HG02973 (cell line): ENCODE measurements around the gene KLF9.

Experiments used
- ATAC-seq: cut with Tn5 transposase; IDR thresholded peaks from one replicate; pipeline ENCODE4 v1.9.1; 2021; ENCODE audit warnings: moderate library complexity; ENCODE audit not compliant: unreplicated experiment

KLF9 gene

DNA sequence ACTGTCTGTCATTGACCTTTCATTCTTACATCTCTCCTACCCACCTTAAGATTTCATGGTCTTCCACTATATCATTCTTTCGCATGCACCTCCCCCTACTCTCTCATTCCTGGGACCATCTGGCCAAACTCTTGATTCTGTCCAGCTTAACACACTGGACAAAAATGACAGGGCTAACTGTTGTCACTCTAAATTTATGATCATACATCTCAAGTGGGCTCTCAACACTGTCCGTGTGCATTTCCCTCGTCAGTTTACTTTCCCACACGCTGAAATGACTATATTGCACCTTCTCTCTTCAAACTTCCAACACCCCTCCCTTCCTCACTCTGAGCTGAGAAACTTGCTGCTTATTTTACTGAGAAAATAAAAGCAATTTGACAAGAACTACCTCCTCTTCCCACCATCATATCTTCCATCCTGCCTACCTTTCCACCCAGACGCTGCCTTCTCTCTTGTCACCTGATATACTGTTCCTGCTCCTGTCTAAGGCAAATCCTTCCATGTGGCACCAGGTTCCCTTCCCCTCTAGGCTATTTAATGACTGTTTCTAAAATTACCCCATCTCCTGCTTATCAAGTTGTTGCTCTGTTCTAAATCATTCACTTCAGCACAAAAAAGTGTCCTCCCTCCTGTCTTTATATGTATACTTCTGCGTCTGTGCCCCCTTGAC lies 8.1 kb upstream of the KLF9 start:
- ATAC-seq: no peak

- ATAC-seq: no peak
Observed at GRCh38 chr9:70421272-70422180, 7.1 kb upstream of the KLF9 start.

- ATAC-seq: peak; percentile 12
Observed at GRCh38 chr9:70420441-70421271, 6.2 kb upstream of the KLF9 start.

DNA sequence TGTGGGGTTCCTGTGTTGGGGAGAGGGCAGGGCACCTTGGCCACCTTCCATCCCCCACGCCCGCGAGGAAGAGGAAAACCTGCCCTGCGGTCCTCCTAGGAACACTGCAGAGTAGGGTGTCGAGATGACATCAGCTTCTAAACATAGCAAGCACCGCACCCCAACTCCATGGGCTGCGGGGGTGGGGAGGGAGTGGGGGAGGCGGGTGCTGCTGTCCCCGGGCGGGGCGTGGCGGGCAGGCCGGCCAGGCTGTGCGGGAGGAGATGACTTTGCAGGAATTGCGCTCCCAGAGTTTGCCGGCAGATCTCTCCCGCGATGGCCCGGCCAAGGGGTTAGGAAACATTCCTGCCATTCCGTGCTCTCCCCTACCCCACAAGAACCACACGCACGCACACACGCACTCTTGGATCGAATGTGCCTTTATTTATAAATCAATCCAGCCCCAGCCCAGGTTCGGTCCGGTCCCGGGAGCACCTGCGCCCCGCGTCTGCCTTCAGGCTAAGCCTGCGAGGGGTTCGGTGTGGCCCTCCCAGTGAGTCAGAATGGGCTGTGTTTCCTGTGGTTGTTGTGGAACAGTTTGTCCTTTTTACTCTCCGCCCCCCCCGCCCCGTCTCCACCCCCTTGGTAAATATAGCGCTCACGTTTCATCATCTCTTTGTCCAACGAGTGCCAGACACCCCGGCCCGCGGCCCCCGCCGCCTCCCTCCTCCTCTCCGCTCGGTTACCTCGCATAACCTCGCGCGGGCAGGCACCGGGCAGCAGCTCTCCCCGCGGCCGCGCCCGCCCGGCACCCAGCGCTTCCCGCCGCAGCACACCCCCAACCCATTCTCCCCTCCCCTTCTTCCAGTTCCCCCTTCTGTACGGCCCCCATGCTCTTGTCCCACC lies 5.3 kb upstream of the KLF9 start:
- ATAC-seq: peak; percentile 45

DNA sequence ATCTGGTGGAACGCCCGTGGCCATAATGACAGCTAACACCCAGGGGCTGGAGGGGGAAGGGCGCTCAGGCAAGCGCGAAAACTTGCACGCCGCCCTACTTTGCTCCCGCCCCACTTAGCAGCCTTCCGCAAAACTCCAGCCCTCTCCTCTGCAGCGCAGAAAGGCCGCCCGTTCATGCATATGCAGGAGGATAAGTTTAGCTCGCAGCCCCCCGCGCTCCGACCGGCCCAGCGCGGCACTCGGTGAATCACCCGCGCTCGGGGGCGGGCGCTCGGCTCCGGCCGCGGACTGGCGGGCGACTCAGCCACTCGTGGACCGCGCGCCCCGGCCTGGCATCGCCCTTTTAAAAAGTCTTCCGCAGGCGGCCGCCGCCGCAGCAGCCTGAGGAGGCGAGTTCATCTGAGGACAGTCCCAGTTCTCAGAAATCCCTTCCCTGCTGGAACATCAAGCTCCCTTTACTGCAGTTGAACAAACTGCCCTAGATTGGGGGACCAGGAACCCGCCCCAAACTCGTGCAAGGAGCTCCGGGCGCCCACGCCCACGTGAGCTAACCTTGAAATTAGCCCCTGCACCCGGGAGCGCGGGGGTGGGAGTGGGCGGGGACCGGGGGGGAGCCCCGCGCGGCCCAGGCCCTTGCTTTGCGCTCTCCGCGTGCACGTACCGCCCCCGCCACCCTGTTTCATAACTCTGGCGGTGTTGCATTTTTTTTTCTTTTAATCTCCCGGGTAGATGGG lies 4.5 kb upstream of the KLF9 start:
- ATAC-seq: peak; percentile 42

DNA sequence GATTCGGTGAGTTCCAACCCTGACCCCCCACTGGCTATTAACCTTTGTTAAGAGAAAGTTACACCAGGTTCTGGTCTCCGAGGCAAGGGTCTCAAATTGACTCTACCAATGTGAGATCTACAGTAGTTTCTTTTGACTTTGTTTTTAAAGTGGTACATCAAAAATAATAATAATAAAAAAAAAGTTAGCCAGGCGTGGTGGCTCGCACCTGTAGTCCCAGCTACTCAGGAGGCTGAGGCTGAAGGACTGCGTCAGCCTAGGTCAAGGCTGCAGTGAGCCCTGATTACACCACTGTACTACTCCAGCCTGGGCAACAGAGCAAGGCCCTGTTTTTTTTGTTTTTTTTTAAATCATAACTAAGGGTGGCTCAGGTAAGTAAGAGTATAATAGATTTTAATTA lies 1.0 kb upstream of the KLF9 start:
- ATAC-seq: no peak

DNA sequence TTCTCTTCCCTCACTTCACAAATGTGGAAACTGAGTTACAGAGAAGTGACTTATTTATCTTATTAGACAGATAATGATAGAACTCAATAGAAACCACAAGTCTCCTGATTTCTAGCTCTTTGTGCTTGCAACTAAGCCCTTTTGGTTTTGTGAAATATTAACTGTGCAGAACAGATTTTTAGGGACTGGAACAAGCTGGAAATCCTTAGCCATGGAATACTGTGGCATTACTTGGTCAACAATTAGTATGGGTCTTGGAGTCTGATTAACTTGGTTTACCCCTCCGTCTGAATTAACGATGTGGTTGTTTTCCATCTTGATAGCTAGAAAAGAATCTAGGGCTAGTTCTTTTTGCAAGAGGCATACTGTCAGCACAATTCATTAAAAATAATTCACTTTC lies 584 bp upstream of the KLF9 start:
- ATAC-seq: no peak

DNA sequence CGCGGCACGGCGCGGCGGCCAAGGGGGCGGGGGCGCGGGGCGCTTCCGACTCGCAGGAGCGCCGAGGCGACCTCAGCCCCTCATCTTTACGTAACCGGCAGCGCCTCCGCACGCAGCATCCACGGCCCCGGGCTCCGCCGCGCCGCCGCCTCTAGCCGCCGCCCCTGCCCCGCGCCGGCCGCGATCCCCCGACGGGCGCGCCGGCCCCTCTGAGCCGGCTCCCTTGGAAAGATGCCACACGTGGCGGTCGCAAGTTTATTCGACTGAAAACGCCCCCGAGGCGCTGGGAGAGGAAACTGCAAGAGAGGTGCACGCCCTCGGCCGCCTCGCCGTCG lies 1.0 kb downstream of the KLF9 start:
- peak; percentile 21 for ATAC-seq

DNA sequence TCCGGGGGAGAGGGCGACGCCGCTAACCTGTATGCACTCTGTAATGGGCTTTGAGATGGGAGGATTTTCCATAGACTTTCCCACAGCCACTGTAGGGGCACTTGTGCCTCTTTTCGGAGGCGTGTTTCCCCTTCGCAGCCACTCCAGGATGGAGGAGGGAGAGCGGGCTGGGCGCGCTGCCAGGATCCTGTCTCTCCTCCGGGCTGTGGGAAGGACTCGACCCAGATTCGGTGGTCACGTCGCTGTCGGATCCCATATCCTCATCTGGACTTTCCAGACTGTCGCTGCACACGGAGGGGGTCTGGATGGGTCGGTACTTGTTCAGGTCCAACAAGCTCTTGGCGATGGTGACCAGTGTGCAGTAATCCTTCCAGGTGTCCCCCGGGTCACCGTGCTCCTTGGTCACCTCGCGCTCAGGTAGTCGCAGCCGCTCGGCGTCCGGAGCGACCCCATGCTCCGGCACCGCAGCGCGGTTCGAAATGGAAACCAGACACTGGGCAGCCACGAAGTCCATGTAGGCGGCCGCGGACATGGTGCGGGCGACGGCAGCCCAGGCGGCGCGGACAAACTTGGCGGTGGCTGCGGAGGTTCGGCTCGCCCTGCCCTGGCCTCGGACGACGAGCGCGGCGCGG lies 1.5 kb downstream of the KLF9 start:
- ATAC-seq: no peak

GRCh38 chr9:70411930-70412831 lies 2.3 kb downstream of the KLF9 start:
- peak; percentile 27 for ATAC-seq

DNA sequence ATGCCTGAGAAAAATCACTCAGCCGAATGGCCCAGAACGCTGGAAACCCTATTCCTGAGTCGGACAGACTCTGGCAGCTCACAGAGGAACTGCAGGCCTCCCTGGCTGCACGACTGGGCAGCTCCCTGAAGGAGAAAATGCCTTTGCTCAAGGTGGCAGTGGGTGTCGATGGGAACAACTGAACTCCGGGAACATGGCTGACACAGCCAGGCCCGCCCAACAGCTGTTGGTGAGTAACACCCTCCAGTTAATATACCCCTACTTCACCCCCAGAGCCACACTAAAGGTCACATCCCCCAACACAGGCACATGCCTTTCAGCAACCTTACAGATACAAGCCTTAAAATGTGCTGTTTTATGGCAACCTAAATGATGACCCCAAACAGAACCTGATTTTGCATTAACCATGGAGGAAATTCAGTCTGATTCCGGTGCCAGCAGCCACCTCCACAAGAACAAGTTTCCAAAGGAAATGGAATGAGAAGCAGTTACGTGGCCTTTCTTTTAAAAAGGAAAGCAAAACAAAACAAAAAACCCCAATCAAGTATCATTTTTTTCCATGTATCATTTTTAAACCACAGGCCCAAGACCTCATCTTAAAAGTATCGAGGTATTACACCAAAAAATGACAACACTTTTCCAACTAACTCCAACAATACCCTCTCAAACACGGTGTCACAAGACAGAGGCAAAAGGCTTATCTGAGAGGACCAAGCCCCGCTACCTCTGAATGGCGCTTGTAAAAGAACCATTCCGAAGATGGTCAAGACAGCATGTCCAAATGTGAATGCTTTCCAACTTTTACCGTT lies 3.1 kb downstream of the KLF9 start:
- no peak for ATAC-seq

GRCh38 chr9:70410368-70410767 lies 4.1 kb downstream of the KLF9 start:
- ATAC-seq: no peak

GRCh38 chr9:70409800-70410199 lies 4.7 kb downstream of the KLF9 start:
- no peak for ATAC-seq

GRCh38 chr9:70409280-70409679 lies 5.2 kb downstream of the KLF9 start:
- no peak for ATAC-seq

GRCh38 chr9:70408393-70409040 lies 5.9 kb downstream of the KLF9 start:
- ATAC-seq: no peak

DNA sequence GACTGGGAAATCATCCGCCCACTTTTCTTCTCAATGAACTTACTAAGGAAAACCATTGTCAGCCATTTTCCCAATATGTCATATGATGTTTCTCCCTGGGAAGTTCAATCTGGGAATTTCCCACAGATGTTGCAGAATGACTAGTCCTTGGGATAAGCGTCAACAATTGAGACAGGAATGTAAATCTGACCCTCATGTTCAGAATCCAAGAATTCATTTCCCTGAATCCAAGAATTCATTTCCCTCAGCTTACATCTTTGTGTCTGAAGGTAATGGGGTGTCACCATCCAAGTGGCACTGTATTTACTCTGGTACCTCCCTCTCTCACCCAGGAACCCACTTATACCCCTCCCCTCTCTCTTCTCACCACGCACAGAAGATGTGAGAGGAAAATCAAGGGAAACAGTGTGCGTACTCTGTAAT lies 7.4 kb downstream of the KLF9 start:
- no peak for ATAC-seq

GRCh38 chr9:70406434-70406862 lies 8.0 kb downstream of the KLF9 start:
- peak; percentile 75 for ATAC-seq
